SW480 (cell line): Measurements from ENCODE around the gene VEGFC.

Source experiments
- DNase-seq: peaks from one replicate; pipeline ENCODE4 v3.0.0-alpha.2; 2016; ENCODE audit warnings: low spot score

VEGFC gene, protein sequence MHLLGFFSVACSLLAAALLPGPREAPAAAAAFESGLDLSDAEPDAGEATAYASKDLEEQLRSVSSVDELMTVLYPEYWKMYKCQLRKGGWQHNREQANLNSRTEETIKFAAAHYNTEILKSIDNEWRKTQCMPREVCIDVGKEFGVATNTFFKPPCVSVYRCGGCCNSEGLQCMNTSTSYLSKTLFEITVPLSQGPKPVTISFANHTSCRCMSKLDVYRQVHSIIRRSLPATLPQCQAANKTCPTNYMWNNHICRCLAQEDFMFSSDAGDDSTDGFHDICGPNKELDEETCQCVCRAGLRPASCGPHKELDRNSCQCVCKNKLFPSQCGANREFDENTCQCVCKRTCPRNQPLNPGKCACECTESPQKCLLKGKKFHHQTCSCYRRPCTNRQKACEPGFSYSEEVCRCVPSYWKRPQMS

DNA sequence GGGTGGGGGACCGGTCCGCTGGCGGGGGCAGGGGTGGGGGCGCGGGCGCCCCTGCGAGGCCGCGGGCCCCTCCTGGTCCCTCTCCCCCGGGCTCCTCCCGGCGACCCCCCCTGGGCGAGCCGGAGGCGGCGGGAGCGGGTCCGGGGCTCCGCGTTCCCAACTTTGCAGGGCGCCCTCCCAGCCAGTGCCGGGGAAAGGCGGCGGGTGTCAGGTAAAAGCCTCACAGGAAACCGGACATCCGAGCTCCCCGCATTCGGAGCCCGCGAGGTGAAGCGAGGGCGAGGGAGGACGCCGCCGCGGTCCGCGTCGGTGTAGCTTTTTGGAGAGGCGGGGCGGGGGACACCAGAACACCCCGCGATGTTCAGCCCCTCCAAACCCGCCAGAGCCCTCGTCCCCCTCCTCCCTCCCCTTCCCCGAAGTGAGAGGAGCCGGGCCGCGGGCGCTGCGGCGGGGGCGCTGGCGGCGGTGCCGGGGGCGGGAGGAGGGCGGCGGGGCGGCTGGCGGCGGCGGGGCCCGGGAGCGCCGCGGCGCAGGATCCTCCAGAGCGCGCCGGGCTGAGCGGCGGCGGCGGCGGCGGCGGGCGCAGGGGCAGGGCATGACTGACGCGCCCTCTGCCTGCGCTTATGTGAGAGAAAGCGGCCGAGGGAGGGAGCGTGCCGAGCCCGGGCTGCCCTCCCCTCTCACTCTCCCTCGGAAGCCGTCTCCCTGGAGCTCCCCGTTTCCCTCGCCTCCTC, at the start of gene VEGFC:
Gene VEGFC (minus strand): TSS at position 597 of the 734 bp plus-strand sequence. CDS start 611 bp downstream, outside the sequence.
- no peak for DNase-seq

DNA sequence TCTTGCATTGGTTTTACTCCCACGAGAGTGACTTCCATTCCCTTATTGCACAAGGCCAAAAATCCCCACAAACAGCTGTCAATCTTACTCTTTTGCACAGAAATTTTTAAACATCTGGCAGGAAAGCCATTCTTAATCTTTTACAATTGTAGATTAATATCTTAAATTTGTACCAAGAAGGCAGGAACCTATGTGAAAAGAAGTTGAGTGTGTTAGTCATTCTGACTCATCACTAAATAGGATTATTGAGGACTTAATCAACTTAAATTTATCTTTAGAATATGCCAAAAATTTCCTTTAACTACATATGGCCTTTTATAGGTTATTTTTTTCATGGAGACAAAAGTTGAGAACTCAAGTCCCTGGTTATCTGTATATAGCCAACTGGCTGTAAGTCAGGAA, 49.0 kb upstream of the VEGFC start:
- DNase-seq: no peak

DNA sequence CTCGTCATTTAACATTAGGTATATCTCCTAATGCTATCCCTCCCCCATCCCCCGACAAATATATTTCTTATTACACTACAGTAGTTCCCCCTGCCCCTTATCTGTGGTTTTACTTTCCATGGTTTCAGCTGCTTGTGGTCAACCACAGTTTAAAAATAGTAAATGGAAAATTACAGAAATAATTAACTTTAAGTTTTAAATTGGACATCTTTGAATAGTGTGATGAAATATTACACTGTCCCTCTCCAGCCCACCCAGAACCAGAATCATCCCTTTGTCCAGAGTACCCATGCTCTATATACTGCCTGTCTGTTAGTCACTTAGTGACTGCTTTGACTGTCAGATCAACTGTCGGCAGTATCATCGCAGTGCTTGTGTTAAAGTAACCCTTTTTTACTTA, 47.4 kb upstream of the VEGFC start:
- DNase-seq: no peak

DNA sequence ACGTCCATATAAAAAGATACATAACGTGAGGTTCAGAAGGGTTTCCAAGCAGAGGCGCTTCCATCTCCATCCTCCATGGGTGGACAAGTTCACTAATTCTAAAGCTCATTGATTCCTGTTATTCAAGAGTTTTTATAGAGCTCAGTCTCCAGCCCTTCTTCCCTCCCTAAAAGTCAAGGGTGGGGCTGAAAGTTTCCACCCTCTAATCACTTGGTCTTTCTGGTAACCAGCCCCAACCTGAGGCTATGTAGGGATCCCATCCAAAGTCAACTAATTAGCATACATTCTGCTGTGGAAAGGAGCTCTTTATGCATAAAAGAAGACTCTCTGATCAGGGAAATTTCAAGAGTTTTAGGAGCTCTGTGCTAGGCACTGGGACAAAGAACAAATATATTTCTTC, 46.9 kb upstream of the VEGFC start:
- no peak for DNase-seq

DNA sequence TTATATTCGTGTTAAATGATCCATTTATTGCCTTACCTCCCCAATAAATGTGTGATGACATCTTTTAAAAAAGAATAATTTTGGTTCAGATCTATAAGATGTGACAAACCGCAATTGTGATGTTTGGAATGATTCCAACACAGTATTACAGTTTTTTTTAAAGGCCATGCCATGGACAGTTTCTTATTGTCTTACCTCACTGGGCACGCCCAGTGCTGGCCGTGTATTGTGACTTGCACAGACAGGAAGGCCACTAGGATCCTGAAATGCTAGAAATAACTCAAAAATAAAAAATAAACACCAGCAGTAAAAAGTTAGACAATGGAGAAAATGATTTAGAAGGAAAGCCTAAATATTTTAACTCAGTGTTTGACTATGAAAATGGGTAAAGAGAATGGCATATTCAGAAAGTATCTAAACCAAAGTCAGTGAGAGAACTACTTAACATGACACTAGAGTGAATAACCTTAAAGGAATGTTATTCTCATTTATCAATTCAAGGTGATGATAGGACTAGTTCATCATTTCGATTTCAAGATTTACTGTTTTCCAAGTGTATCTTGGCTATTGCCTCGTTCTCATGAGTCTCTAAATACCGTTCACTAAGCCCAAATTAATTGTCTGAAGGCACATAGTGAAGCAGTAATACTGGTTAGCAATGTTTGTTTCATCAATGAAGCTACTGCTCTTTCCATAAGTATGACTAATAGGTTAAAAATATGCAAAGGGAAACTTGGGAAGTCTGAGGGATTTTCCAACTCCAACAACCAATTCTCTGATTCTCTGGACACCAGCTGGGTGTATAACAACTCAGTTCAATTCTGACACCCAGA, 46.1 kb upstream of the VEGFC start:
- no peak for DNase-seq

DNA sequence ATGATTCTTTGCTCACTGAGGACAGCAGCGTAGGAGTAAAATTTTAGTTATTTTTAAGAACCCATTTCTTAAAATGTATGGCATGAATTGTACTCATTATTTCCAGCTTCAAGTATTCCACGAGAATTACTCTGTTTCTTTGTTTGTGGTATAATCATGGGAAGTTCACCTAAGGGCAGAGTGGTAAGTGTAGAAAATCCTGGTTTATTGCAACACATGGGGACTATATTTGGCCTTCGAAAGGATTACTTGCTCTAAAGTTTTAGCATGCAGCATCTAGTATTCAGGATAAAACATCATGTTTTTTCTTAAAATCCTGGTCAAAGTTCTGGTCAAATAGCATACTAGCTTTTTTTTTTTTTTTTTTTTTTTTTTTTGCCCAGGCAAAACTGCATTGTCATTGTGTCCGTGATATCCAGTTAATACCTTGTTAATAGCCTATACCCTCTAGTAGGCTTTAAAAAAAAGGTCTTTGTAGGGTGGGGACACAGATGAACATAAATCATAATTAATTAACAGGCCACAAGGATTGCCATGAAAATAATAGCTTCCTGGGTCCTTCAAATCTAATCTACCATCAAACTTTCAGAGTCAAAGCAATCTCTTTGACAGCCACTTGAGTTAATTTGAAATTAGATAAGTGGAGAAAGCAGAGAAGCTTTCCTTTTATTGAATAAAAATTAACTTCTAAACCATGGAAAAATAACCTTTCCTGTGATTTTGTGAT, 44.6 kb upstream of the VEGFC start:
- no peak for DNase-seq

DNA sequence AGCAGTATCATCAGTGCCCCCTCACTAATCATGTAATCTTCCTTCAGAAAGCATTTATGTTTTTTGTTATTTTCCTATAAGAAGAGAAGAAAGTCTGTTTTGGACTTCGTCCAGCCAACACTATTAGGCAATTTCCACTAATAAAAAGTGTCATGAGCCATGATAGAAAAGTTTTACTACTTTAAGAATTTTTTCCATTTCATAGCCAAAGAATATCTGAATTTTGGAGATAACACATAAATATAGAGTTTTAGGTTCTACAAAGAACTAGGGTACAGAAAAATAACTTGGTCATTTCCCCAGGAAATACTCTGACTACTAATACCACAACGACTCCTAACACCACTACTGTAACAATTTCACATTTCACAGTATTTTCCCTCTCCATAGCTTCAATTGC, 41.8 kb upstream of the VEGFC start:
- no peak for DNase-seq

DNA sequence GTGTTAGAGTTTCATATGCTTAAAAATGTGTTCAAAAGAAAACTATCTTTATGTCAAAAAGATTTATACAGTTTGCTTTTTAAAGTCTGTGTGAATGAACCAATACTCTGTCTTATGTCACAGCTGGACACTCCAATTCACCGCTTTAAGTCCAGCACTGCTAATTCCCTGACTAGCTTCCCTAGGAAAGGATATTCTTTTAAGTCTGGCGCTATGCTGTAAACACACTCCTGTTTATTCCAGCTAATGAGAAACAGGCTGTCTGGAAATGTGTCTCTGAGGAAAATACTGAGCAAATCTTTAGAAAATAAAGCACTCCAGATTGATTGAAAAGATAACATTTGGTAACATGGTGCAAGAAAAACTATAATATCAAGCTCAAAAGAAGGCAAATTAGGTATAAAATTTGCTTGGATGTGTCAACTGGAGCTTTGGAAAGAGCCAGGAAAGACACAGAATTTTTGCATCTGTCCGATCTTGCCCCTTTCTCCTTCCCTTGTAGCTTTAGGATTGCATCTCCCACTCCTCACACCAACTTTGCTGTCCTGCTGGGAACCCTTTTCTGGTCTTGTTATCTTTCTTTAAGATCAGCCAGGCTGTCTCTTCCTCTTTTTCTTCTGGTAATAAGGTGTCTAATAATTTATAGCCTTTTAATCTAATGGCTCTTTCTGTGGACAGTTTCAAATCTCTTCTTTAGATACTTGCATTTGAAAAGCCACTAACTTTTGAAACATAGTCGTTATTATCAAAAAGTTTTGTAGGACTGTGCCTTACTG, 40.9 kb upstream of the VEGFC start:
- DNase-seq: no peak

DNA sequence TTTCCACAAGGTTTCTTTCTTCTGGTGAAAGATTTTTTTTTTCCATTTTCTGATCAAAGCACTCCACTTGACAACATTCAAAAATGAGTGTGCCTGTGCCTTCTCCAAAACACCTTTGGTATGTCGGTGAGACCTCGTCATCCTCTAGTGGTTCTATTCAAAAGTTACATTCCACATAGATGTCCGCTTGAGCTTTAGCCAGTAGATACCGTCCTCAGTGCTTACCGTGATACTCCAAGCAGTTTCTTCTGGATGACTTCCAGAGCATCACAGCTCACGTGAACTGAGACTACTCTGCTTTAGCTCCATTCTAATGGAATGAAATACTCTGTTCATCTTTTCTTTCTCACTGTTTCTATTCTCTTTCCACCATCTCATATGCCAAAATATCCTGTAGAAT, 38.2 kb upstream of the VEGFC start:
- no peak for DNase-seq

DNA sequence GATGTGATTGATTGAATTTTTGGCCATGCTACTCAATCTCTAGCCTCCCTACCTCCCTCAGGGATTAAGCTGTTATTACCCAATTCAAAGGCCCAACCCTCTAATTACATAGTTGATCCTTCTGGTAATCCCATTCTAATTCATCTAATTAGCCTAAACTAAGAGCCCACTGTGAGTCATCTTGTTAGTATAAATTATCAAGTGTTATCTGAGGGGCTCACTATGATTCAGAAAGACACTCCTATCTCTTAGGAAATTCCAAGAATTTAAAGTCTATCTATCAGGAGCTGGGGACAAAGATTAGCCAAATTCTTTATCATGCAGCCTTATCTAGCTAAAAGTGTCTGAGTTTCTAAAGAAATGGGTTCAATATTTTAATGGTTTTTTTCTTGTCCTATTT, 32.9 kb upstream of the VEGFC start:
- no peak for DNase-seq

DNA sequence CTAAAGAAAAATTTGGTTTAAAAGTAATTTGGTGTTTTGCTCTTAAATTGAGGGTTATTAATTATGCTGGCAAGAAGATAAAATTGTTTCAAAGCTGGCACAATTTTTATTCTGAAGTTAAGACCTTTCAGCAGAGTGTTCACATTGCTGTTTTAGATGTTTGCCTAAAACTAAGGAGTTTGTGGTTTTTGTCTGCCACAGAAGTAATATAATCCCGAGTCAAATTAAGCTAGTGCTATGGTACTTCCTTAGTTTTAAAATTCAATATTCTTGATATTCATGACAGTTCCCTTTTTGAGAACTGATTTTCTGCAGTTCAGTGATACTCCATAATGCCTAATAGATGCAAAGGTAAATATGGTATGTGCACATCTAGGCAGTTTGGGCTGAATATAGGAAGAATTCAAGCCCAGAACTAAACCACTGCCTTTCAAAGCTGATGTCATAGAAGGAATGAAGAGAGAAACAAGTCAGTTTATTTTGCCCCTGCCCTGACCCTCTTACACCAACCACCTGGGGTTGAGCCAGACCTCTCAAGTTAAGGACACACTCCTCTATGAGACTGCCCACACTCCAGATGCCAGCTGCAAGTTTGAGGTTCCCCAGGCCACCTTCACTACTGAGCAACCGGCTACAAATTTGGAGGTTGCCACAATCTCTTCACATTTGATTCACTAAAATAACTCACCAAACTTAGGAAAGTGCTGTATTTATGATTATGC, 32.1 kb upstream of the VEGFC start:
- DNase-seq: no peak

DNA sequence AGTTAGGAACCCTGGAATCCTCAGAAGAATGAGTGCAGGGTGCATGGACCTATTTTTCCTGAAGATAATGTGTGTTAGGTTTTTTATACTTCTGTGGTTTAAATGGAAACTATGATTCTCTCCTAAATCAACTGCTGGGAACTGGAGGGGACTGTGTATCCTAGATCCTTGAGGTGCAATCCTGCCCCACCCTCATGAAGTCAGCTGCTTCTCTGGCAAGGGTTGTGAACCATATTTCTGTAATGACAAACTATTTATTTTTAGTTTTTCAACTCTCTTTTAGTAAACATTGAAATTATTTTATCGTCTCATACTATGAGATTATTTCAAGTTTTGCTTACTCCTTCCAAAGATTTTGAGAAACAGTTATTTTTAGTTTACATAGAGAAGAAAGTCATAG, 25.8 kb upstream of the VEGFC start:
- no peak for DNase-seq

DNA sequence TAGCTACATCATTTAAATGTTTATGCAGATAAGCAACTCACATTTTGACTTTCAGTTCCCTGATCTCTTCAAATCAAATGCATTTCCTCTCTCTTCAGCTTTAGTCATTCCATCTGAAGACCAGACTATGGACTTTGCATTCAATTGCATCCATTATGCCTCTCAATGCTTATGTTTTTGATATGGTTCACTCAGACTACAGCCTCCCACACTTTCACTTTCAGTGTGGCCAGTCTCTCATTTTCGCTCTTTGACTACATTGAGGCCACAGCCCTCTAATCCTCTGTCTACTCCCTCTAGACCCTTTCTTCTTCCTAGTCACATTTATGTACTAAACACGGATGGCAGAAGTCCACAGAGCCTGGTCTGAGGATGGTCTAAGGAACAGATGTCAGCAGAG, 24.5 kb upstream of the VEGFC start:
- no peak for DNase-seq

DNA sequence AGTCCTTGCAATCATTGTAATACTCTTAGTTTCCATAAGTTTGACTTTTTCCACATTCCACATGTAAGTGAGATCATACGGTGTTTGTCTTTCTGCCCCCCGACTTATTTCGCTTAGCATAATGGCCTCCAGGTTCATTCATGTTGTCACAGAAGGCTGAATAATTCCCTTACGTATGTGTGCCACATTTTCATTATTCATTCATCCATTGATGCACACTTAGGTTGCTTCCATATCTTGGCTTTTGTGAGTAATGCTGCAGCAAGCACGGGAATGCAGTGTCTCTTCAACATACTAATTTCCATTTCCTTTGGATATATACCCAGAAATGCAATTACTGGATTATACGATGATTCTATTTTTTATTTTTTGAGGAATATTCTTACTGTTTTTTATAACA, 22.0 kb upstream of the VEGFC start:
- no peak for DNase-seq

DNA sequence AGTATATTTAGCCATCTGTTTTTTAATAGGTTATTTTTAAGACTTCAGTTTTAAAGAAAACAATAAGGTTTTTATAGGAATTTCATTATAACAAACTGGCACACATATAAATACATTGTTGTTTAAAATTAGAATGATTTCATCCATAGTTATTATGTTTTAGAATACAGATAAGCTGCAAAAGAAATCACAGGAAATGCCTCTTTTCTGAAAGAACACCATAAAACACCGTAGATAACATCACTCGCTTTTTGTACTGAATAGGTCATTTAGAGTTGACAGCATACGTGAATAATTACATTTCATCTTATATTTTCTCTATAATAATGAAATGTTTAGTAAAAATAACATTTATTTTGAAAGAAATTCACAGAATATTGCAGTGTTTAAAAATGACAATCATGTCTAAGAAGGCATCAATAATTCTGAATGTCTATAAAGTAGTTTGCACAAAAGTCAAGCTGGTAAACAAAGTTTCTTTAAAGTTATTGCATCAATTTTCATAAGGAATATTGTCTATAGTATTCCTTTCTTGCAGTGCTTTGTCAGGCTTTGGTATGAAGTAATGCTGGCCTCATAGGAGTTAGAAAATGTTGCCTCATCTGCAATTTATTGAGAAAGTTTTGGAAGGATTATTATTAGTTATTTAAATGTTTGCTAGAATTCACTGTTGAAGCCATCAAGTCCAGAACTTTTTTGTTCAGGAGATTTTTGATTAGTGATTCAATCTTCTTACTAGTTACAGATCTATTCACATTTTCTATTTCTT, 17.9 kb upstream of the VEGFC start:
- DNase-seq: no peak

DNA sequence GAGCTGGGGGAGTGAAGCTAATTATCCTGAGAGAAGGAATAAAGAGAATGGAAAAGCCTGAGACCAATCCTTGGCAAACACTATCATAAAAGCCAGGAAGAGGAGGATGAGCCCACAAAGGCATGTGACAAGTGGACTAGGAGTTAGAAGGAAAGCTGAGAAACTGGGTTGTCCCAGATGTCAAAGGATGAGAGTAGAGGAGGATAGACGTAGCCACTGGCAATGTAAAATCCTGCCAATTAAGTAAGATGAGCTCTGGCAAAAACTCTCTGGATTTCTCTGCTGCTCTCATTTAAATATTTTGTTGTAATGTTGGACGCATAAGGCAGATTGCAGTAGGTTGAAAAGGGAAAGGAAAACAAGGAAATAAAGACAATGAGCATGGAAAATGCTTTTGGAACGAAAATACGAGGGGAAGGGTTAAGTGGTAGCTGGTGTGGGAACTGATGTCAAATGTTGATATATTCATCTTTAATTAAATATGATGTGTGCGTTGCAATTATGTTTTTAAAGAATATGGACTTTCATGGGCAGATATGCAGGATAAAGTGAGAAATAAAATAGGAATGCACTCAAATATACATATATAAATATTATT, 14.2 kb upstream of the VEGFC start:
- no peak for DNase-seq

DNA sequence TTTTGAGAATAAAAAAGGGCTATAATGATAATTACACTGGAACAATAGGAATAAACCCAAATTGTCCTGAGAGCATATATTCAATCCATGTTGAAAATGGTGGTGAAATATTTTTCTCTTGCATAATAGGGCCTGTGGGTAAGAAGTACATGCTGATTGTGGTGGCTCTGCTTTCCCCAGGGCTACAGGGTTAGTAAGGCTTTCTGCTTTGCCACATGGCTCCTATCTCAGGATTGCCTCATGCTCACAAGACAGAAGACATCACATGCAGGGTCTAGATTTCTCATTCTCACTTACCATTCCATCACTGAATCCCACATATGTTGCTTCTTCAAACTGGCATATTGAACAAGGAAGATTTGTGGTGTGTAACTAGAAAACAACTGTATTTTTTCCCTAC, 12.4 kb upstream of the VEGFC start:
- no peak for DNase-seq

DNA sequence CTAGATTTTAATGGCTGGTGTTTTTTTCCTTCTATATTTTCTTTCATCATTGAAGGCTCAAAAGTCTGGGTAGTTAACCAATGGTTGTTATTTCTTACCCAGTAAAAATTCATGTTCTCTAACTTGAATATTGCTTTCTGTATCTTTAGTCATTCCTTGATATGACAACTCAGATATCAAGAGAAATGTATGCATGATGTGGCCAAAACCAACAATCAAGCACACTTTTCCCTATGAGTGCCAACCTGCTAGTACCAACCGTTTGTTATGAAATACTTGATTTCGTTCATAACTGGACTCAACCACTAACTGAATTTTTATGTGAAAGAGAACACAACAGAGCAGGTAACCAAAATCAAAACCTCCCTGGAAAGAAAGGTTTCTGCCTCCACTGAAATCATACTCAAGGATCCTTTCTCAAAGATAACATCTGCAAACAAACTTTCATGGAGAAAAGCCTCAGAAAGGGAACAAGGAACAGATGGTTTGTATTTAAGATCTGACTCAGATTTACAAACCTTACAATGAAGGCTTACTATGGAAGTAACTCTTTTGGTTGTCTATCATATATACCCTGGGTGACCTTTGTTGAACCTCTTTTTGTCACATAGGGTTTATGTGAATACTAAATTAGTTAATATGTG, 8.3 kb upstream of the VEGFC start:
- no peak for DNase-seq

DNA sequence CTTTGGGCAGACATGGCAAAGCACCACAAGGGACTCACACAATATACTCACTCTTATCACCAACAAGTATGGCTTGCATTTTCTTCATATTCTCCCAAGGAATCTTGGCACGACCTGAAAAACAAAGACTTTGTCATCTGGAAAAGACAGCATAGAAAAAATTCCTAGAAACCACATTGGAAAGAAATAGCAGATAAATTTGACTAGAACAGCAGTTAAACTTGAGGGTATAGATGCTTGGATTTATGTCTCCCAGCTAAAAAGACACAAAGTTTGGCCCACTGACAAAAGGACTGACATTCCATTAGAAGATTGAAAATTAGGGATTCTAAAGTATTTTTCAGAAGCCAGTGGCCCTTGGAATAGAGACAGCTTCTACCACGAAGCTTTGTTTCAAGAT, 6.9 kb upstream of the VEGFC start:
- DNase-seq: no peak
